ENCODE data around the gene RXFP2. TPM values are rescaled to one million over a fixed set of nuclear protein-coding genes. Genes with fewer than 3 reads are reported as not detected.

RXFP2 gene
- total and polyA plus RNA-seq, 3 donors from 2014 or later, result 0.08 to 0.67 (median 0.43) TPM

DNA sequence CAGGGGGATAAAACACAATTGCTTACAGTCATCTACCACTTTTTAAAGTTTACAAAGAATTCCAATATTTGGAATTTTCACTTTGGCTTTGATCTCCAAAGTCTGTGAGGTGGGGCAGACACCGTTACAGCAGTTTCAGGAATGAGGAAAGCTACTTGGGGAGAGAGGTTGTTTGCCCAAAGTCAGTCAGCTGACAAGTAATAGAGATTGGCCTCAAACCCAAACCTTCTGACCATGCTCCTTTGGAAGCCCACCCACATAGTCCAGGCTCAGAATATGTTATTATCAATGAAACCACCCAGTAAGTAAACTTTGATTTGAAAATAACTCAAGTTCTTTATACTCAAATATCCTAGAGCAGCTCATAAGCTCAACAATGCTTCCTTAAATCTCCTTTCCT is 29.0 kb downstream of the RXFP2 start:
- DNase-seq, result no peak
- H3K27me3 ChIP-seq, result no peaks in the 10 kb centered on the region
- H3K36me3 ChIP-seq (ENCODE audit: low read depth, missing control alignments), result no peaks in the 10 kb centered on the region
- intact Hi-C loops (cut with DNase I; ENCODE audit: low total_unique reads), result no loop called here
- H3K4me1 ChIP-seq, result no peaks in the 10 kb centered on the region
- no peak overlapping the region for H3K27ac ChIP-seq
- no peak for TF ChIP-seq POLR2A (IDR thresholded peaks at IDR 0.05)
- TF ChIP-seq, protein P1, sequence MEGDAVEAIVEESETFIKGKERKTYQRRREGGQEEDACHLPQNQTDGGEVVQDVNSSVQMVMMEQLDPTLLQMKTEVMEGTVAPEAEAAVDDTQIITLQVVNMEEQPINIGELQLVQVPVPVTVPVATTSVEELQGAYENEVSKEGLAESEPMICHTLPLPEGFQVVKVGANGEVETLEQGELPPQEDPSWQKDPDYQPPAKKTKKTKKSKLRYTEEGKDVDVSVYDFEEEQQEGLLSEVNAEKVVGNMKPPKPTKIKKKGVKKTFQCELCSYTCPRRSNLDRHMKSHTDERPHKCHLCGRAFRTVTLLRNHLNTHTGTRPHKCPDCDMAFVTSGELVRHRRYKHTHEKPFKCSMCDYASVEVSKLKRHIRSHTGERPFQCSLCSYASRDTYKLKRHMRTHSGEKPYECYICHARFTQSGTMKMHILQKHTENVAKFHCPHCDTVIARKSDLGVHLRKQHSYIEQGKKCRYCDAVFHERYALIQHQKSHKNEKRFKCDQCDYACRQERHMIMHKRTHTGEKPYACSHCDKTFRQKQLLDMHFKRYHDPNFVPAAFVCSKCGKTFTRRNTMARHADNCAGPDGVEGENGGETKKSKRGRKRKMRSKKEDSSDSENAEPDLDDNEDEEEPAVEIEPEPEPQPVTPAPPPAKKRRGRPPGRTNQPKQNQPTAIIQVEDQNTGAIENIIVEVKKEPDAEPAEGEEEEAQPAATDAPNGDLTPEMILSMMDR (IDR thresholded peaks at IDR 0.05), result no peak
- 67 to 69% methylated on average over 1 of the region's 1 CpG for WGBS, 2 donors
- no peaks in the 10 kb centered on the region for H3K9me3 ChIP-seq
- no peak overlapping the region for H3K4me3 ChIP-seq

DNA sequence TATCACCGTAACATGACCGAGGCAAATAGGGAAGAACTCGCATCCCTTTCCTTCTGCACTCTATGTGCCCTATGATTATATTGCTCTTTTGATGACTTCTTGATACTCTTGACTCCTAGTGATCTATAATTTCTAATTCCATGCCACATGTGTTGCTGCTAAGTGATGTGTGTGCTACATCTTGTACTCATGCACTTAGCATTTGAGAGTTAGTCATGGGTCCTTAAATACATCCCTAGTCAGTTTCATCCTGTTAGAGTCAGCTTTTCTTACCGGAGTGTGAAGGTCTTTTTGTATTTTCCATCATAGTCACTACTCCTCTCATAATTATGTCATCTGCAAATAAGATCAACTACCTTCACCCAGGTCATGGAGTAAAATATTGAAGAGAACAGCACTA is 30.2 kb downstream of the RXFP2 start:
- H3K4me3 ChIP-seq, result no peak overlapping the region
- intact Hi-C loops (cut with DNase I; ENCODE audit: low total_unique reads), result no loop called here
- H3K9me3 ChIP-seq, result no peaks in the 10 kb centered on the region
- H3K27me3 ChIP-seq, result no peaks in the 10 kb centered on the region
- 97 to 98% methylated on average over 4 of the region's 4 CpGs for WGBS, 2 donors
- H3K36me3 ChIP-seq (ENCODE audit: low read depth, missing control alignments), result no peaks in the 10 kb centered on the region
- no peak overlapping the region for H3K27ac ChIP-seq
- TF ChIP-seq POLR2A (IDR thresholded peaks at IDR 0.05), result no peak
- TF ChIP-seq, protein P1 (IDR thresholded peaks at IDR 0.05), result no peak
- H3K4me1 ChIP-seq, result no peaks in the 10 kb centered on the region
- DNase-seq, result no peak

DNA sequence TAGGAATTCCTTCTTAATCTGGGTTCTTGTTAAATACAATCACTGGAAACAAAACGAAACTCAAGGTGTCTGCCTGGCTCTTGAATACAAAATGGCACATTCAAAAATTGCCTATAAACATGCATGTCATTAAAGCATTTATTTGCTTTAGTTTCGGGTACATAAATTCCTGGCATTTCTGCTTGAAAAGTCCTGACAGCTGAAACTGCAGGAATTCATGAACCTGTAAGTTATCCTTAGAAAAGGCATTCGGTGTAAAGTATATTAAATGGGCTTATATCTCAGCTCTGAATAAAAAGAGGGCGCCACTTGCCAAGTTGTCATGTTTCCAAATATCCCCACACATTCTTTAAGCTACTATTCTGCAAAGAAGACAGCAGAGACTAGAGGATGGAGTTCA is 32.9 kb downstream of the RXFP2 start:
- intact Hi-C loops (cut with DNase I; ENCODE audit: low total_unique reads), result no loop called here
- H3K36me3 ChIP-seq (ENCODE audit: low read depth, missing control alignments), result no peaks in the 10 kb centered on the region
- H3K9me3 ChIP-seq, result no peaks in the 10 kb centered on the region
- no peak for DNase-seq
- no peaks in the 10 kb centered on the region for H3K27me3 ChIP-seq
- H3K27ac ChIP-seq, result no peak overlapping the region
- H3K4me3 ChIP-seq, result no peak overlapping the region
- no peak for TF ChIP-seq POLR2A (IDR thresholded peaks at IDR 0.05)
- TF ChIP-seq, protein P1 (IDR thresholded peaks at IDR 0.05), result no peak
- WGBS, 2 donors, result 66 to 71% methylated on average over 4 of the region's 4 CpGs
- no peaks in the 10 kb centered on the region for H3K4me1 ChIP-seq

DNA sequence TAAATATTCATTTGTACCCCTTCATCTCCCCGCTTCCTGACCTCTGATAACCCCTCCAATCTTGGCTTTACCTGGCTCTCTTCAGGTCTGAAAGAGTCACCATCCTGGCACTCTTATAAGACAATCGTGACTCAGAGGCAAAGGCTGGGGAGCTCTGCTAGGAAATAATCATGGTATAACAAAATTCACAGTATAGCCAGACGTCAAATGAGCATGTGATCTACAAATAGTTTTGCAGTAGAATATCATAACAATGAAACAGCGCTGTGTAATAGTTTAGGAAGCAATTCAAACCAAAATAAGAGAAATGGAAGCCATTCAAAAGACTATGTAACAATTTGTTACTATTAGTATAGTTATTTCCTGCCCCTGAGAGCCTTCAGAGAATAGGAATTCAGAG is 34.2 kb downstream of the RXFP2 start:
- Histone ChIP-seq H3K9me3 (no peaks in the 10 kb centered on the region), H3K4me1 (no peaks in the 10 kb centered on the region), H3K36me3 (ENCODE audit: low read depth, missing control alignments) (no peaks in the 10 kb centered on the region), H3K27ac (no peak overlapping the region), H3K4me3 (no peak overlapping the region), H3K27me3 (no peaks in the 10 kb centered on the region)
- no peak for TF ChIP-seq POLR2A (IDR thresholded peaks at IDR 0.05)
- TF ChIP-seq, protein P1 (IDR thresholded peaks at IDR 0.05), result no peak
- WGBS, 2 donors, result 40 to 59% methylated on average over 4 of the region's 4 CpGs
- no peak for DNase-seq
- intact Hi-C loops (cut with DNase I; ENCODE audit: low total_unique reads), result no loop called here

DNA sequence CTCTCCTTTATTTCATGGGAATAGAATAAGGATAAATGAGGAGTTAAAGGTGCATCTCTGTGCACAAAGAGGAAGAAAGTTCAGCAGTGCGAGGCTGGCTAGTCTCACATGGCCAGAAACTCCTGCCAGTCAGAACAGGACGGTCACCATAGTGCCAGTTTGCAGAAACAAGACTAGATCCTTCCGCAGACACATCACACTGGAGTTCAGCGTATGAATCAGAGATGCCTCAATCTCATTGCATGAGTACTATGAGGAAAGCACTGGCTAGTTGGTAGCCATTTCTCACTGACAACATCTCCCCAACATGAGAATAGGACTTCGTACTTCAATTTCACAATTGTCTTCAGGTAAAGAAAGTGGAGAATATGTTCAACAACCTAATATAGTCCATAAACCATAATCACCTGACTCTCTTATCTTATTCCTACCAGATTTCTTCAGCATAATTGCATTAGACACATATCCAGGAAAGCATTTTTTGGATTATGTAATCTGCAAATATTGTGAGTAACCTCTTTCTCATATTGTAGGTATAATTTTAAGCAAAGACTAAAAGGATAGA is 34.9 kb downstream of the RXFP2 start:
- 71 to 81% methylated on average over 5 of the region's 5 CpGs for whole genome bisulfite sequencing, 2 donors
- no peak for TF ChIP-seq POLR2A (IDR thresholded peaks at IDR 0.05)
- TF ChIP-seq, protein P1 (IDR thresholded peaks at IDR 0.05), result no peak

More for the DNA sequence above, 34.9 kb downstream of the RXFP2 start:
- Histone ChIP-seq H3K36me3 (ENCODE audit: low read depth, missing control alignments) (no peaks in the 10 kb centered on the region), H3K4me1 (no peaks in the 10 kb centered on the region), H3K4me3 (no peak overlapping the region), H3K27me3 (no peaks in the 10 kb centered on the region), H3K9me3 (no peaks in the 10 kb centered on the region), H3K27ac (no peak overlapping the region)
- peak; percentile 19 for DNase-seq
- intact Hi-C loops (cut with DNase I; ENCODE audit: low total_unique reads), result no loop called here

All from testis (tissue), 3 donors.